ENCODE measurements around the gene LIME1. TPM values are rescaled to one million over a fixed set of nuclear protein-coding genes. Genes with fewer than 3 reads are reported as not detected.

LIME1 gene
- polyA plus RNA-seq, 2 of the 4 experiments (the other 2 are of a cell fraction) = 2.5 to 6.5 TPM

GRCh38 chr20:63699466-63700198 is 36.8 kb upstream of the LIME1 start:
- Histone ChIP-seq H3K27ac (peak overlapping the region; percentile 88 to 94), H3K4me2 (peak overlapping the region; percentile 82), H3K4me1 (peaks cover 33% of the 10 kb centered on the region), H3K4me3 (0 out of 3 replicates have a peak overlapping the region, but pooled peaks have one; percentile 6), H3K9me3 (no peaks in the 10 kb centered on the region)
- ChIA-PET CTCF (interaction anchor here (1.0 to 1.1 kb wide), 3 partner anchors 12 to 96 kb away, joined by 3 read pairs; partner anchors contain the start of gene LIME1), POLR2A (interaction anchor here (0.7 to 3.0 kb wide), 6 partner anchors 8 to 166 kb away, joined by 3 to 38 read pairs (median 4); partner anchors contain the start of genes ARFRP1, TPD52L2 and ZGPAT)
- 59% methylated on average over 15 of the region's 24 CpGs for WGBS (ENCODE audit: missing lambda C conversion rate)
- FAIRE-seq (no peak), DNase-seq (ENCODE audit: low read depth in 1 of 2, low spot score in 1 of 2) (no peak), ATAC-seq (peak; percentile 30 to 43)
- no peak for TF ChIP-seq SREBF2 (IDR thresholded peaks at IDR 0.05)
- TF ChIP-seq JUNB (IDR thresholded peaks at IDR 0.05) = peak; percentile 3; the same call in 1 of the 2 replicates

- FAIRE-seq (no peak), ATAC-seq (no peak), DNase-seq (ENCODE audit: low read depth in 1 of 2, low spot score in 1 of 2) (no peak)
- ChIA-PET POLR2A (no interaction called here), CTCF (no interaction called here)
- Histone ChIP-seq H3K9me3 (no peaks in the 10 kb centered on the region), H3K4me3 (no peak overlapping the region), H3K4me1 (peaks cover 33% of the 10 kb centered on the region), H3K27ac (peak overlapping the region; percentile 88 to 94), H3K4me2 (no peak overlapping the region; the same call in 2 of the 3 replicates)
- WGBS (ENCODE audit: missing lambda C conversion rate) = 92% methylated on average over 30 of the region's 43 CpGs
- TF ChIP-seq ELK1 (IDR thresholded peaks at IDR 0.05; ENCODE audit: low read depth, low read length) = no peak
- TF ChIP-seq HEYL (CRISPR knock-in tag; IDR thresholded peaks at IDR 0.05) = no peak
- TF ChIP-seq ZSCAN20 (CRISPR knock-in tag; IDR thresholded peaks at IDR 0.05) = no peak
Observed at GRCh38 chr20:63700199-63701050, 36.0 kb upstream of the LIME1 start.

GRCh38 chr20:63701051-63701328 is 35.5 kb upstream of the LIME1 start:
- DNase-seq (ENCODE audit: low read depth in 1 of 2, low spot score in 1 of 2) (no peak), ATAC-seq (no peak), FAIRE-seq (no peak)
- H3K4me2 ChIP-seq = no peak overlapping the region
- ChIA-PET CTCF (no interaction called here), POLR2A (no interaction called here)
- TF ChIP-seq CEBPB (IDR thresholded peaks at IDR 0.05) = no peak
- no peak for TF ChIP-seq RNF2 (IDR thresholded peaks at IDR 0.05; ENCODE audit: borderline replicate concordance, low read depth)
- TF ChIP-seq E2F6 (IDR thresholded peaks at IDR 0.05; ENCODE audit: borderline replicate concordance, low read depth) = no peak
- no peak for TF ChIP-seq USF2 (IDR thresholded peaks at IDR 0.05)
- TF ChIP-seq BCL3 (IDR thresholded peaks at IDR 0.05) = no peak
- TF ChIP-seq ATOH8 (CRISPR knock-in tag; IDR thresholded peaks at IDR 0.05; ENCODE audit: low read depth) = no peak
- no peak for TF ChIP-seq ZC3H11A (IDR thresholded peaks at IDR 0.05)
- TF ChIP-seq CBX8 (IDR thresholded peaks at IDR 0.05) = no peak
- no peak for TF ChIP-seq SMC3 (IDR thresholded peaks at IDR 0.05)
- TF ChIP-seq MAX (IDR thresholded peaks at IDR 0.05) = no peak
- TF ChIP-seq ZFP36 (IDR thresholded peaks at IDR 0.05; ENCODE audit: borderline replicate concordance, partially characterized antibody) = no peak
- TF ChIP-seq NFE2L2 (conservative IDR thresholded peaks at IDR 0.05; ENCODE audit: low read length) = no peak
- no peak for TF ChIP-seq POLR2A (IDR thresholded peaks at IDR 0.05; ENCODE audit: low read length)
- TF ChIP-seq FOXS1 (CRISPR knock-in tag; IDR thresholded peaks at IDR 0.05) = no peak
- no peak for TF ChIP-seq NPAS2 (CRISPR knock-in tag; IDR thresholded peaks at IDR 0.05; ENCODE audit: borderline replicate concordance)
- no peak for TF ChIP-seq HDAC2 (IDR thresholded peaks at IDR 0.05)
- no peak for TF ChIP-seq ELK1 (IDR thresholded peaks at IDR 0.05; ENCODE audit: low read depth, low read length)
- TF ChIP-seq MAZ (IDR thresholded peaks at IDR 0.05; ENCODE audit: borderline replicate concordance, low read depth, low read length) = no peak
- TF ChIP-seq MYC (IDR thresholded peaks at IDR 0.05; ENCODE audit: borderline replicate concordance, low read length) = no peak
- H3K27ac ChIP-seq = peak overlapping the region in 1 of 2 experiments; percentile 94; a peak in 3 of 6 replicates
- 85% methylated on average over 5 of the region's 5 CpGs for WGBS (ENCODE audit: missing lambda C conversion rate)
- H3K4me3 ChIP-seq = no peak overlapping the region
- no peaks in the 10 kb centered on the region for H3K9me3 ChIP-seq
- peaks cover 35% of the 10 kb centered on the region for H3K4me1 ChIP-seq
